Islet precursor cell (in vitro differentiated cells): ENCODE measurements around the gene MTIF3.
A peak's percentile ranks its signal among the peaks of the same experiment; 100 is the strongest.
"Not testable (repeated sequence)": the region's sequence is repeated elsewhere in the genome, so short reads cannot be mapped to it uniquely, and the experiment has no call there.

ENCODE experiments used
- DNase-seq: peaks from one replicate; pipeline ENCODE4 v3.0.0-alpha.2; 2018

Gene MTIF3

GRCh38 chr13:27408074-27408473 lies 42.3 kb downstream of the MTIF3 start:
- no peak for DNase-seq

DNA sequence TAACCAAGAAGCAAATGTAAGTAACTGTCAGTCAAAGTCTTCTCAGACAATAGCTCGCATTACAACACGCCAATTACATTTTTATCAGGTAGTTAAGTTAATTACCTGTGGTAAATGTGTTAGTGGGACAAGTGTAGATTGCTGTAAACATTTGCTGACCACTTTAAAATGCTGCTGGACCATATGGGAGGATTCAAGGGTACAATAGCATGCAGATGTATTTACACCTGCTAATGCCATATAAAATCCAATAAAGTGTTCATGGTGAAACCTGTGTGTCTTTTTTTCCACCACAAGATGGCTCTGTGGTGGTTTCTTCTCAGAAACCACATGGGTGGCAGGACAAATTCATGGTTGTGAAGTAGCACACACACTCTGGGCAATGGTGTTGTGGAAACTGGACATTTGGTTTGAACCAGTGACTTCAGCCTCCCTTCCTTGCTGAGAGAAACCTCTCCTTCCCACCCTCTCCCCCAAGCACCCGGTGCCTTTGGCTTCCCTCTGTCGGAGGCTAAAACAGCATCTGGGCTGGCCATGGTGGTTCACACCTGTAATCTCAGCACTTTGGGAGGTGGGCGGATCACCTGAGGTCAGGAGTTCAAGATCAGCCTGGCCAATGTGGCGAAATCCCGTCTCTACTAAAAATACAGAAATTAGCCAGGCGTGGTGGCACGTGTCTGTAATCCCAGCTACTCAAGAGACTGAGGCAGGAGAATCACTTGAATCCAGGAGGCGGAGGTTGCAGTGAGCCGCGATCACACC lies 44.0 kb downstream of the MTIF3 start:
- no peak for DNase-seq

- no peak for DNase-seq
These were observed 44.7 kb downstream of the MTIF3 start for GRCh38 chr13:27405546-27406134.

DNA sequence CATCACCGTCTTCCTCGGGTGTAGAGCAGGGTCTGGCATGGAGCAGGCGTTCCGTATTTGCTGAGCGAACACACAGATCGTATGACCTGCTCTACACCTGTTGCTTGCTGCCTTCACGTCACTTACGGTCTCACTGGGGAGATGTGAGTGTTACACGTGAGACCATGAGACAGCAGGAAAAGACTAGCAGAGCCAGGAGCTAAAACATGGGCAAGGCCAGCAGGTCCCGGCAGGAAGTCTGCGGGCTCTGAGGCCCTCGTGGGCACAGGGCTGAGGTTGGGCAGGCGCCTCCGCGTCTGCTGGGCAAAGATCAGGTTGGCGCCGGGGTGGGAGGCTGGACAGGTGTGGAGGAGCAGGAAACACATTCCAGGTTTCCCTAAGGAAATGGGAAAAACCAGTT lies 45.7 kb downstream of the MTIF3 start:
- no peak for DNase-seq

DNA sequence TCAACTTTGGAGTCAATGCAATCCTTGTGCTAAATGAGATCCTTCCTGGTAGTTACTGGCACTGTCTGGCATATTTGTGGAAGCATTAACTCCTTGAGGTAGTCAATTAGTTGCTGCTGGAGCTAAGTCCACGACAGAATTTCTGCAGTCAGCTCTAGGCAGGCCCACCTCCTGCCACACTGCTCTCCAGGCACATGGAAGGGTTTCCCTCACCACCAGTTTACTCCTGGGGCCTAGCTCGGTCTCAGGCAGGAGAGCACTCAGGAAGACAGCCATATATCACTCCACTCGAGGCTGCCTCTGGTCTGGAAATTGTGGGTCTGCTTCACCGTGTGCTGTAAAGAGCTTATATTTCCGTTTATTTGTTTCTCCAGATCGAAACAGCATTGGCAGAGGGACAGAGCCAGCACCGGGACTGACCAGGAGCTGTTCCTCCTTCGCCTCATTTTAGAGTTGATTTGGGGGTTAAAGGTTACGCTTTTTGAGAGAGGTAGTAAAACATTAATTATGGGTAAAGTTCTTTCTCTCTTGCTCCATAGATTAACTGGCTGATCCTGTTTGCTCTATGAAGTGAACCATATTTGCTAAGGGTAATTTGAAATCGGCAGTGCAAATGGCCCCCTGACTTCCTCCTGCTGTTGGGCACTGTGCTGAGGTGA lies 46.5 kb downstream of the MTIF3 start:
- peak; percentile 68 for DNase-seq

GRCh38 chr13:27403203-27403678 lies 47.1 kb downstream of the MTIF3 start:
- DNase-seq = peak; percentile 80

GRCh38 chr13:27401210-27401609 lies 49.2 kb downstream of the MTIF3 start:
- peak; percentile 78 for DNase-seq

GRCh38 chr13:27400405-27400804 lies 50.0 kb downstream of the MTIF3 start:
- DNase-seq = not testable (repeated sequence)

DNA sequence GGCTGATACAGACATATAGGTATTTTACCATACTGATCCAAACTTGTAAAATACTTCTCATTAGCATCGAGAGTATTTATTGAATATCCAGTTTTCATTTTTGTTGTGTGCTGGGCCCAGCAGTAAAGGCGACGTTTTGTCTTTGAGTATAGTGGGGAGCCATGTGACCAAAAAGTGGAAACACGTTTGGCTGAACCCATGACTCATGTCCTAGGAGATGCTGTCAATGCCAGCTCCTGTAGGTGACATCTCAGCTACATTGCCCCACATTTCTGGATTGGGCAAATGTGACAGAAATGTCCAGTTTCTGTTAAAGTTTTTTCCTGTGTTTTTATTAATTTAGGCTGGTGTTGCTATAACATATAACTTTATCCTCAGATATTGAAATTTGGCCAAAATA lies 52.0 kb downstream of the MTIF3 start:
- DNase-seq = no peak

DNA sequence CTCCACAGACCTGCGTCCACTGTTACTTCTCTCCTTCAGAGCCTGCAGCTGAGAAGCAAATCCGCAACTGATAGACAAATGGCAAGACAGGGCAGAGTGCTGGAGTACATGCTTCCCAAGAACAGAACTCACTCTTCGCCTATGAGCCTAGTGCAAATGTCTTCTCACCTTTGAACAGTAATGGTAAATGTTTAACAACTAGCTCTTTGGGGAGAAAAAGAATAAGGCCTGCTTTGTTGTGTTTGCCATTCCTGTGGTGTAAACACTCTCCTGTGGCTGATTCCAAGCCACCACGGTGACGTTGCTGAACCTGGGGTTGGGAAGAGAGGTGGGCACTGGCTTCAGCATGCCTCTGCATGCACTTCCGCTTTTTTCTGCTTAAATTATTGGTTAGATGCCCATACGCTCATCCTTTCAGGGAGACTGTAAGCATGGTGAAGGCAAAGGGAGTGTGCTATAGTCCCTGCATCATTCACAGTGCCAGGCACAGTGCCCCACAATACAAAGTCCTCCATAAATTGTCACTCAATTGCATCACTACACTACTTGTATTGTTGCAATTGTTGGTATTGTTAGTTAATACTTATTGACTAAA lies 54.0 kb downstream of the MTIF3 start:
- DNase-seq = no peak

DNA sequence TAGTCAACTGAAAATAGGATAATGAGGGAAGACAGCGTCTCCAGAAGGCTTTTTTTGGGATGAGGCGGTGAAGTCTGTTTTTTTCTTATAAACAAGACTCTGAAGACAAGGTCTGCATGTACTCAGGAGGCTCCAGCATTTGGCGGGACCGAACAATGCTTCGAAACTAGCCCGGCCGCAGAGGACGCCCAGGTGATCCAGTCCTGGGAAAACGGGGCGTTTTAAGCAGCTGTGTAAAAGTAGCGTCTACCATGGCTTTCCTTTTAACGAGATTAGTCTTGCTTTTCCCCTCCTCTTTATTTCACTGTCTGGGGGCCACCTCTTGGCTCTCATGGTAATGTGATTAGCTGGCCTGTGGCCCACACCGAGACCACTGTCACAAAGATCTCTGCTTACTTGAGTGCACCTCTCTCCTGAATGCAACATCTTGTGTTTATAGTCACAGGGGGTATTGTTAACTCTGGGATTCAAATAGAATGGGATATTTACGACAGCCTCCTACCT lies 55.3 kb downstream of the MTIF3 start:
- no peak for DNase-seq

DNA sequence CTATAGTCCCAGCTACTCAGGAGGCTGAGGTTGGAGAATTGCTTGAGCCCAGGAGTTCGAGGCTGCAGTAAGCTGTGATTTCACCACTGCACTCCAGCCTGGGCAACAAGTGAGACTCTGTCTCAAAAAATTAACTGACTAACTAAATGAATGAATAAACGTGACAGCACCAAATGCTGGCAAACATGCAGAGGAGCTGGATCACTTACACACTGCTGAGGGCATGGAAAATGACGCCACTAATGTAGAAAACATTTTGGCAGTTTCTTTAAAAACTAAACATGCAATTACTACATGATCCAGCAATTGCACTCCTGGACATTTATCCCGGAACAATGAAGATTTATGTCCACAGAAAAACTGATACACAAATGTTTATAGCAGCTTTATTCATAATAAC lies 57.3 kb downstream of the MTIF3 start:
- DNase-seq = no peak

DNA sequence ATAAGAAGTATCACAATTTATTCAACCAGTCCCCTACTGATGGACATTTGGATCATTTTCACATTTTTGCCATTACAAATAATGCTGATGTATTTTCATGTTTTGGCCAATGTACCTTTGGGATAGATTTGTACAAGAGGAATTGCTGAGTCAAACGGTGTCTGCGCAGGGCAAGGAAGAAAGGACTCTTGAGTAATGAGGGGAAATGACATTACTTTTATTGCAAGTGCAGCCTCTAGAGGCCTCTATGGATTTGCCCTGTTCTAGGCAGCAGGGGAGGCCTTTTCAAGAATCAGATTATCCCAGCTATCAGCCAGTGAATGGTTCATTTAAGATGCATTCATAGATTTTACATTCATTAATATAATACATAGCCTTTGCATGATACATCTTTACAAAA lies 58.9 kb downstream of the MTIF3 start:
- no peak for DNase-seq

- DNase-seq = no peak
These were observed 60.5 kb downstream of the MTIF3 start for GRCh38 chr13:27389891-27390290.

- peak; percentile 86 for DNase-seq
These were observed 62.1 kb downstream of the MTIF3 start for GRCh38 chr13:27388241-27388640.
